Measurements from ENCODE around the gene PATL1.
"Not testable (repeated sequence)": the region's sequence is repeated elsewhere in the genome, so short reads cannot be mapped to it uniquely, and the experiment has no call there.

PATL1 gene

GRCh38 chr11:59630493-59630892, 38.3 kb downstream of the PATL1 start:
- no peak overlapping the region for H3K4me3 ChIP-seq (ENCODE audit: low read depth, low read length)
- no peak for DNase-seq (ENCODE audit: low read depth)
- TF ChIP-seq CTCF (conservative IDR thresholded peaks at IDR 0.05; ENCODE audit: low read depth, low read length) = no peak

- no peak overlapping the region for H3K4me3 ChIP-seq (ENCODE audit: low read depth, low read length)
- DNase-seq (ENCODE audit: low read depth) = no peak
- no peak for TF ChIP-seq CTCF (conservative IDR thresholded peaks at IDR 0.05; ENCODE audit: low read depth, low read length)
Measured at GRCh38 chr11:59629996-59630395, 38.8 kb downstream of the PATL1 start.

GRCh38 chr11:59626969-59627368, 41.9 kb downstream of the PATL1 start:
- not testable (repeated sequence) for H3K4me3 ChIP-seq (ENCODE audit: low read depth, low read length)
- peak; percentile 67 for DNase-seq (ENCODE audit: low read depth)
- peak; percentile 58 for TF ChIP-seq CTCF (conservative IDR thresholded peaks at IDR 0.05; ENCODE audit: low read depth, low read length)

GRCh38 chr11:59625703-59626102, 43.1 kb downstream of the PATL1 start:
- H3K4me3 ChIP-seq (ENCODE audit: low read depth, low read length) = no peak overlapping the region
- DNase-seq (ENCODE audit: low read depth) = no peak
- no peak for TF ChIP-seq CTCF (conservative IDR thresholded peaks at IDR 0.05; ENCODE audit: low read depth, low read length)

GRCh38 chr11:59617876-59618275, 51.0 kb downstream of the PATL1 start:
- no peak for TF ChIP-seq CTCF (conservative IDR thresholded peaks at IDR 0.05; ENCODE audit: low read depth, low read length)
- DNase-seq (ENCODE audit: low read depth) = no peak
- H3K4me3 ChIP-seq (ENCODE audit: low read depth, low read length) = no peak overlapping the region

GRCh38 chr11:59616396-59616982, 52.3 kb downstream of the PATL1 start:
- TF ChIP-seq CTCF (conservative IDR thresholded peaks at IDR 0.05; ENCODE audit: low read depth, low read length) = no peak
- peak overlapping the region; percentile 55 for H3K4me3 ChIP-seq (ENCODE audit: low read depth, low read length)
- no peak for DNase-seq (ENCODE audit: low read depth)

GRCh38 chr11:59615637-59616395, 53.0 kb downstream of the PATL1 start, which contains the start of gene OSBP:
OSBP (minus strand) TSS chr11:59615774; CDS start chr11:59615664, 110 bp downstream.
- peak within 1 kb of the TSS; percentile 90 for H3K4me3 ChIP-seq (ENCODE audit: low read depth, low read length)
- DNase-seq (ENCODE audit: low read depth) = peak; percentile 100
- no peak for TF ChIP-seq CTCF (conservative IDR thresholded peaks at IDR 0.05; ENCODE audit: low read depth, low read length)

Measured in choroid plexus epithelial cell (primary cell).